Stimulated activated CD8-positive, alpha-beta memory T cell treated with anti-CD3 and anti-CD28 coated beads, Interleukin-15, amount 100 ng/mL, for 24 hours (primary cell): ENCODE measurements around the gene LPAR3.

Source experiments
- DNase-seq: peaks from one replicate; pipeline ENCODE4 v3.0.0-alpha.2; 2020; ENCODE audit warnings: low read depth

LPAR3 gene

GRCh38 chr1:84775535-84775920, 117.5 kb downstream of the LPAR3 start:
- no peak for DNase-seq

GRCh38 chr1:84774669-84775534, 118.1 kb downstream of the LPAR3 start:
- DNase-seq, result no peak

GRCh38 chr1:84773933-84774497, 119.0 kb downstream of the LPAR3 start:
- DNase-seq, result no peak

GRCh38 chr1:84773195-84773594, 119.8 kb downstream of the LPAR3 start:
- DNase-seq, result no peak

GRCh38 chr1:84772428-84772943, 120.5 kb downstream of the LPAR3 start:
- DNase-seq, result no peak

- DNase-seq, result no peak
These were observed 121.1 kb downstream of the LPAR3 start for GRCh38 chr1:84771895-84772294.

- DNase-seq, result no peak
These were observed 122.5 kb downstream of the LPAR3 start for GRCh38 chr1:84770481-84770880.

GRCh38 chr1:84769636-84770035, 123.4 kb downstream of the LPAR3 start:
- no peak for DNase-seq

- DNase-seq, result no peak
These were observed 124.4 kb downstream of the LPAR3 start for GRCh38 chr1:84768634-84769033.

- DNase-seq, result no peak
These were observed 128.9 kb downstream of the LPAR3 start for GRCh38 chr1:84763912-84764680.

GRCh38 chr1:84762664-84763063, 130.3 kb downstream of the LPAR3 start:
- DNase-seq, result no peak
